H1 (cell line): Measurements from ENCODE around the gene EIPR1. TPM values are rescaled to one million over a fixed set of nuclear protein-coding genes. Genes with fewer than 3 reads are reported as not detected.

Experiments
- CTCF ChIA-PET: fragments of 300-600 bp; sonication (Branson Sonifier 250); formaldehyde crosslinking; loops from one replicate; lab custom pipeline; 2021; ENCODE audit not compliant: partially characterized antibody; lab: Charles Lee
- POLR2A ChIA-PET: fragments of 300-600 bp; sonication (Branson Sonifier 250); formaldehyde crosslinking; loops from one replicate; lab custom pipeline; 2021; ENCODE audit warnings: inconsistent platforms; ENCODE audit not compliant: partially characterized antibody; lab: Charles Lee
- DNase-seq, 2 experiments: peaks; one replicate each; pipeline versions ENCODE4 v3.0.0 to v3.0.0-alpha.2; 2010 to 2022; ENCODE audit warnings: low spot score in 2 of 2, low read depth in 1 of 2, mixed read lengths in 1 of 2
- FAIRE-seq: peaks from 2 replicates; lab custom pipeline; 2011; peaks lifted over from hg19 to GRCh38; lab: Jason Lieb, UNC
- H2AFZ ChIP-seq: 2 replicates; pipeline ENCODE4 v1.8.1; 2012; ENCODE audit warnings: low read length, inconsistent platforms
- H2AK5ac ChIP-seq: 2 replicates; pipeline ENCODE4 v1.6.1; 2013; ENCODE audit warnings: low read depth, low read length
- H2BK120ac ChIP-seq: replicated peaks from 2 replicates; pipeline ENCODE3; 2013; ENCODE audit warnings: low read depth, low read length, inconsistent platforms
- H2BK12ac ChIP-seq: 2 replicates; pipeline ENCODE4 v1.6.1; 2013; ENCODE audit warnings: low read depth, low read length
- H2BK15ac ChIP-seq: 2 replicates; pipeline ENCODE4 v1.6.1; 2013; ENCODE audit warnings: low read length
- H2BK20ac ChIP-seq: 2 replicates; pipeline ENCODE4 v1.6.1; 2013; ENCODE audit warnings: low read length
- H2BK5ac ChIP-seq: 2 replicates; pipeline ENCODE4 v1.6.1; 2013; ENCODE audit warnings: low read depth, low read length
- H3K14ac ChIP-seq: 2 replicates; pipeline ENCODE4 v1.6.1; 2013; ENCODE audit warnings: inconsistent platforms; ENCODE audit not compliant: insufficient read length
- H3K18ac ChIP-seq: 2 replicates; pipeline ENCODE4 v1.6.1; 2013; ENCODE audit warnings: low read length; ENCODE audit errors: extremely low read depth
- H3K23ac ChIP-seq: 2 replicates; pipeline ENCODE4 v1.6.1; 2013; ENCODE audit warnings: inconsistent platforms; ENCODE audit not compliant: insufficient read length
- H3K23me2 ChIP-seq: 2 replicates; pipeline ENCODE4 v1.6.1; 2013; ENCODE audit warnings: low read depth, low read length
- H3K27ac ChIP-seq: 2 replicates; pipeline ENCODE4 v1.6.1; 2011; ENCODE audit warnings: low read depth, low read length, inconsistent platforms
- H3K27me3 ChIP-seq, 4 experiments: replicated peaks in 1 of 4; 1 replicate in 1 of 4; 2 replicates in 3 of 4; pipeline versions ENCODE4 v1.6.1 to v1.8.1; 2011 to 2013; ENCODE audit warnings: low read length in 3 of 4, mild to moderate bottlenecking in 3 of 4, inconsistent platforms in 2 of 4, mixed read lengths in 2 of 4, moderate library complexity in 1 of 4; ENCODE audit not compliant: control insufficient read depth in 3 of 4, insufficient read depth in 3 of 4; ENCODE audit errors: extremely low read depth in 1 of 4
- H3K36me3 ChIP-seq, 4 experiments: 2 replicates each; pipeline versions ENCODE4 v1.6.1 to v1.8.1; 2011 to 2013; ENCODE audit warnings: mild to moderate bottlenecking in 4 of 4, low read length in 3 of 4, moderate library complexity in 2 of 4, control low read depth in 1 of 4, inconsistent platforms in 1 of 4; ENCODE audit not compliant: insufficient read depth in 4 of 4, control insufficient read depth in 2 of 4
- H3K4ac ChIP-seq: replicated peaks from 2 replicates; pipeline ENCODE3; 2013; ENCODE audit warnings: low read length, low read depth, mixed read lengths, inconsistent platforms; ENCODE audit not compliant: insufficient read length
- H3K4me1 ChIP-seq, 4 experiments: replicated peaks in 1 of 4; 1 replicate in 1 of 4; 2 replicates in 3 of 4; pipeline versions ENCODE4 v1.6.1 to v1.8.1; 2011 to 2013; ENCODE audit warnings: low read length in 3 of 4, inconsistent platforms in 2 of 4, mixed read lengths in 1 of 4; ENCODE audit not compliant: insufficient read depth in 4 of 4, control insufficient read depth in 3 of 4
- H3K4me2 ChIP-seq, 2 experiments: 2 replicates each; pipeline versions ENCODE4 v1.6.1 to v1.8.1; 2011 to 2013; ENCODE audit warnings: low read depth in 2 of 2, low read length in 2 of 2, control low read depth in 1 of 2, inconsistent platforms in 1 of 2, mild to moderate bottlenecking in 1 of 2; ENCODE audit not compliant: insufficient read depth in 1 of 2
- H3K4me3 ChIP-seq, 4 experiments: fragments of 200-600, 300-600 bp in 1 of 4; sonication (generic), shearing (Covaris generic), sonication (Bioruptor Twin) in 1 of 4; 2 replicates each; pipeline versions ENCODE4 v1.5.1 to v1.8.1; 2011 to 2016; ENCODE audit warnings: low read length in 4 of 4, low read depth in 3 of 4, control low read depth in 2 of 4, inconsistent platforms in 2 of 4, mild to moderate bottlenecking in 2 of 4, mixed read lengths in 1 of 4, moderate library complexity in 1 of 4; ENCODE audit not compliant: insufficient read depth in 2 of 4; ENCODE audit errors: extremely low read depth in 1 of 4
- H3K56ac ChIP-seq: replicated peaks from 2 replicates; pipeline ENCODE3; 2013; ENCODE audit warnings: low read depth, mild to moderate bottlenecking, mixed read lengths, low read length, inconsistent platforms; ENCODE audit not compliant: insufficient read length
- H3K79me1 ChIP-seq: 2 replicates; pipeline ENCODE4 v1.6.1; 2013; ENCODE audit warnings: low read depth, low read length, control low read depth
- H3K79me2 ChIP-seq, 2 experiments: 2 replicates each; pipeline versions ENCODE4 v1.6.1 to v1.8.1; 2012 to 2013; ENCODE audit warnings: low read length in 2 of 2, mild to moderate bottlenecking in 2 of 2, inconsistent platforms in 1 of 2; ENCODE audit not compliant: insufficient read depth in 2 of 2, control insufficient read depth in 1 of 2
- H3K9ac ChIP-seq, 4 experiments: replicated peaks in 1 of 4; 1 replicate in 1 of 4; 2 replicates in 3 of 4; pipeline versions ENCODE4 v1.6.1 to v1.8.1; 2011 to 2013; ENCODE audit warnings: low read depth in 3 of 4, low read length in 3 of 4, control low read depth in 2 of 4, mild to moderate bottlenecking in 2 of 4, moderate library complexity in 2 of 4, inconsistent platforms in 1 of 4; ENCODE audit errors: extremely low read depth in 1 of 4
- H3K9me3 ChIP-seq, 2 experiments: 2 replicates each; pipeline versions ENCODE4 v1.6.1 to v1.8.1; 2012 to 2013; ENCODE audit warnings: mild to moderate bottlenecking in 2 of 2, moderate library complexity in 2 of 2, control low read depth in 1 of 2, inconsistent platforms in 1 of 2, low read depth in 1 of 2, low read length in 1 of 2, mixed read lengths in 1 of 2; ENCODE audit not compliant: insufficient read depth in 2 of 2
- H4K20me1 ChIP-seq, 2 experiments: replicated peaks in 1 of 2; 2 replicates each; pipeline versions ENCODE3 to v1.8.1; 2011 to 2013; ENCODE audit warnings: inconsistent platforms in 2 of 2, low read length in 2 of 2, mild to moderate bottlenecking in 1 of 2; ENCODE audit not compliant: insufficient read depth in 2 of 2, control insufficient read depth in 1 of 2
- H4K5ac ChIP-seq: 2 replicates; pipeline ENCODE4 v1.6.1; 2013; ENCODE audit warnings: low read length, low read depth, mixed read lengths, inconsistent platforms; ENCODE audit not compliant: insufficient read length
- H4K8ac ChIP-seq: 2 replicates; pipeline ENCODE4 v1.8.0; 2013; ENCODE audit warnings: mild to moderate bottlenecking, moderate library complexity, low read length, inconsistent platforms; ENCODE audit not compliant: insufficient read depth; ENCODE audit errors: extremely low read depth
- H4K91ac ChIP-seq: replicated peaks from 2 replicates; pipeline ENCODE3; 2013; ENCODE audit warnings: low read length, mixed read lengths, inconsistent platforms; ENCODE audit not compliant: insufficient read length
- BRCA1 ChIP-seq: IDR thresholded peaks from 2 replicates; pipeline ENCODE4 v1.6.1; 2012; ENCODE audit warnings: low read depth, low read length, improper control_type of control experiment
- EGR1 ChIP-seq: IDR thresholded peaks from 2 replicates; pipeline ENCODE4 v1.6.1; 2011; ENCODE audit warnings: low read depth, low read length, borderline replicate concordance
- EZH2 ChIP-seq: fragments of 200-600 bp; sonication (generic); IDR thresholded peaks from 2 replicates; pipeline ENCODE4 v1.7.1; 2012; ENCODE audit warnings: low read depth, mild to moderate bottlenecking, moderate library complexity, low read length, inconsistent platforms; ENCODE audit not compliant: severe bottlenecking
- HDAC2 ChIP-seq, 2 experiments: fragments of 300-600 bp in 1 of 2; sonication (generic) in 1 of 2; IDR thresholded peaks; 2 replicates each; pipeline ENCODE4 v1.6.1; 2011 to 2012; ENCODE audit warnings: low read depth in 2 of 2, low read length in 2 of 2, mild to moderate bottlenecking in 2 of 2, moderate library complexity in 2 of 2, borderline replicate concordance in 1 of 2, inconsistent platforms in 1 of 2
- KDM1A ChIP-seq: fragments of 200-600, 300-600 bp; sonication (generic); IDR thresholded peaks from 2 replicates; pipeline ENCODE4 v1.7.1; 2016; ENCODE audit warnings: mild to moderate bottlenecking, low read length, borderline replicate concordance
- KDM4A ChIP-seq: IDR thresholded peaks from one replicate; pipeline ENCODE4 v1.7.1; 2012; ENCODE audit warnings: low read depth, mild to moderate bottlenecking, moderate library complexity, low read length, inconsistent platforms; ENCODE audit not compliant: severe bottlenecking
- MAFK ChIP-seq: IDR thresholded peaks from 2 replicates; pipeline ENCODE4 v1.6.1; 2012; ENCODE audit warnings: low read depth, mild to moderate bottlenecking, improper control_type of control experiment, low read length
- NANOG ChIP-seq: IDR thresholded peaks from 2 replicates; pipeline ENCODE4 v1.6.1; 2011; ENCODE audit warnings: low read length, low read depth, mild to moderate bottlenecking, inconsistent platforms; ENCODE audit not compliant: insufficient read depth, poor library complexity, severe bottlenecking
- POLR2A ChIP-seq, 2 experiments: IDR thresholded peaks; 1 replicate in 1 of 2; 2 replicates in 1 of 2; pipeline ENCODE4 v1.6.1; 2011; ENCODE audit warnings: low read depth in 2 of 2, low read length in 2 of 2, mild to moderate bottlenecking in 2 of 2; ENCODE audit errors: control extremely low read depth in 1 of 2
- POU5F1 ChIP-seq: IDR thresholded peaks from 2 replicates; pipeline ENCODE4 v1.6.1; 2011; ENCODE audit warnings: low read depth, mild to moderate bottlenecking, low read length, moderate library complexity
- RNF2 ChIP-seq: fragments of 200-900, 300-1000 bp; sonication (generic); IDR thresholded peaks from 2 replicates; pipeline ENCODE4 v1.7.1; 2016; ENCODE audit warnings: borderline replicate concordance, low read depth, mild to moderate bottlenecking, antibody characterized with exemption, low read length; ENCODE audit not compliant: poor library complexity, severe bottlenecking; ENCODE audit errors: missing control alignments
- TCF12 ChIP-seq: IDR thresholded peaks from 2 replicates; pipeline ENCODE4 v1.6.1; 2011; ENCODE audit warnings: low read depth, mild to moderate bottlenecking, low read length
- WGBS, 2 experiments: shearing (Covaris generic) in 1 of 2; methylation state at CpG; one replicate each; pipeline versions ENCODE4 v1.1.6 to v1.1.7; 2013 to 2015; ENCODE audit warnings: low lambda C conversion rate in 2 of 2, mixed read lengths in 2 of 2, inconsistent platforms in 1 of 2, low coverage in 1 of 2, missing lambda C conversion rate in 1 of 2; ENCODE audit not compliant: insufficient replicate concordance in 2 of 2, insufficient coverage in 1 of 2, insufficient read length in 1 of 2; ENCODE audit errors: extremely low coverage in 1 of 2, missing lambda C conversion rate in 1 of 2; 5-methylcytosine and 5-hydroxymethylcytosine counted together
- polyA plus RNA-seq, 7 experiments: library from polyadenylated mRNA; depleted of rRNA in 3 of 7; stranded (reverse) in 5 of 7; unstranded in 2 of 7; fragments of >200 nt in 5 of 7; fragments of 200-250 nt in 2 of 7; gene quantifications; 1 replicate in 5 of 7; 2 replicates in 1 of 7; 4 replicates in 1 of 7; pipeline versions ENCODE4 v1.2.1 to v1.2.3, GENCODE V29; 2011 to 2013; ENCODE audit warnings: missing spikeins in 2 of 7, mixed read lengths in 2 of 7
- total RNA-seq: library from RNA; stranded (reverse); fragmentation: NEBNext Ultra II Directional; extraction: Animal tissue kit (Norgen Biotek cat#: 25700); gene quantifications from 2 replicates; pipeline ENCODE4 v1.2.1, GENCODE V29; 2021

The EIPR1 gene
- total and polyA plus RNA-seq, 2 of the 8 experiments (the other 6 are each of a cell fraction or from before 2014, with no cell fraction given), result 26.3 to 56.4 TPM

DNA sequence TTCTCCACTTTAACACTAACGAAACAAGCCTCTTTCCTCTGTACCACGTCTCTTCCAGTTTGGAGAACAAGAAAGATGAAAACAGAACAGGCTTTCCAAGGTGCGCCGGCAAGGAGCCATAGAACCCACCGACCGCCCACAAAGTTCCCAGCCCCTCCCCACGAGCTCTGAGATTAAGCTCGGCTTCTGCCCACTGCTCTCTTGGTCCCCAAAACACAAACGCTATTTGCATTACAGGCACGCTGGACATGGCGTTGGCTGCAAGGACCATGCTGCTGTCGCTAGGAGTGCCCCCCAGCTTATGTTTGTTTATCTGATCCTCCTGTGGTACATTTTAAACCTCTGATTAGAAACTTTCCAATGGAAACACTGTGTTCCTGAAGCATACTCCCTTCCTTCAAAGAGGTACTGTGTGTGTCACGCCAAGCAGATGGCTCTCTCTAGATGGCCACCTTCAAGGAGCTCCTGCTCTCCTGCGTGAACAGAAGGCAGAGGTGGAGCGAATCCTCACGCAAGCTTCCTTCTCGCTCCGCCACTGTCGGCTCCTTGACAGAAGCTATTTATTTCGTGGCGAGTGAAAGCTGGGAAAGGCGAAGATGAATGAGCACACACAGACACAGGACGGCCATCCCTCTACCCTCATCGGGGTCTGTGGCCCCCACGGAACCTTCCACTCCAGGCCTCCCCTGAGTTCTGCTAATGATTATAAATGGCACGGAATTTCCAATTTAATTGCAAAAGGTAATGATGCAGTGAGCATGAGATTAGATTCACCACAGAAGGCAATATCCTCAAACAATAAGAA lies 166.2 kb downstream of the EIPR1 start:
- H3K56ac ChIP-seq, result no peak overlapping the region
- CTCF ChIA-PET, result no interaction called here
- H2BK15ac ChIP-seq, result no peak overlapping the region
- no peak overlapping the region for H4K8ac ChIP-seq
- H2BK12ac ChIP-seq, result no peak overlapping the region
- no peaks in the 10 kb centered on the region for H3K27me3 ChIP-seq
- no peak for DNase-seq
- no peak overlapping the region for H4K91ac ChIP-seq
- H3K79me2 ChIP-seq, result peaks cover 0 to 6% of the 10 kb centered on the region in 2 experiments; a peak in 2 of 4 replicates
- H3K4ac ChIP-seq, result no peak overlapping the region
- no peak overlapping the region for H3K9ac ChIP-seq
- peaks cover 0 to 4% of the 10 kb centered on the region in 2 experiments for H4K20me1 ChIP-seq
- no peak overlapping the region for H3K4me2 ChIP-seq
- H4K5ac ChIP-seq, result no peak overlapping the region
- no peaks in the 10 kb centered on the region for H3K9me3 ChIP-seq
- H3K23ac ChIP-seq, result no peak overlapping the region
- FAIRE-seq, result no peak
- WGBS, 2 experiments, result 83% methylated on average over 26 of the region's 26 CpGs; no CpG with 5 or more reads in 1 of the 2 experiments
- no peak overlapping the region for H2BK20ac ChIP-seq
- H2AK5ac ChIP-seq, result no peak overlapping the region
- no peaks in the 10 kb centered on the region for H3K79me1 ChIP-seq
- H3K4me1 ChIP-seq, result peaks cover 0 to 7% (median 0%) of the 10 kb centered on the region in 4 experiments; a peak in 1 of 7 replicates
- H3K27ac ChIP-seq, result no peak overlapping the region
- H3K14ac ChIP-seq, result no peak overlapping the region
- H3K36me3 ChIP-seq, result no peaks in the 10 kb centered on the region; a peak in 1 of 8 replicates
- H2AFZ ChIP-seq, result no peak overlapping the region
- H3K4me3 ChIP-seq, result no peak overlapping the region
- H2BK120ac ChIP-seq, result no peak overlapping the region
- H3K23me2 ChIP-seq, result no peaks in the 10 kb centered on the region
- POLR2A ChIA-PET, result no interaction called here
- no peak overlapping the region for H3K18ac ChIP-seq
- no peak overlapping the region for H2BK5ac ChIP-seq
- TF ChIP-seq RNF2 (no peak), EGR1 (no peak), EZH2 (no peak), KDM1A (no peak), TCF12 (no peak), NANOG (no peak), POLR2A (IDR thresholded peaks at IDR 0.05; ENCODE audit: control extremely low read depth in 1 of 2, low read depth in 2 of 2, low read length in 2 of 2) (no peak), HDAC2 (IDR thresholded peaks at IDR 0.05; ENCODE audit: borderline replicate concordance in 1 of 2, low read depth in 2 of 2, low read length in 2 of 2) (no peak), KDM4A (no peak), MAFK (no peak), POU5F1 (no peak), BRCA1 (no peak)
